22Rv1 (cell line): Measurements from ENCODE around the gene NAT8L.

Experiments used
- H3K27ac ChIP-seq: fragments of 450-650 bp; 2 replicates; pipeline ENCODE4 v1.5.1; 2017
- ZFX ChIP-seq: fragments of 450-650 bp; IDR thresholded peaks from 2 replicates; pipeline ENCODE4 v1.6.1; 2017; ENCODE audit warnings: antibody characterized with exemption, borderline replicate concordance
- TF ChIP-seq, protein P1 (sequence below): fragments of 450-650 bp; IDR thresholded peaks from 2 replicates; pipeline ENCODE4 v1.5.1; 2017; ENCODE audit warnings: mild to moderate bottlenecking

The NAT8L gene

GRCh38 chr4:2068198-2068470, 9.0 kb downstream of the NAT8L start:
- TF ChIP-seq, protein P1, sequence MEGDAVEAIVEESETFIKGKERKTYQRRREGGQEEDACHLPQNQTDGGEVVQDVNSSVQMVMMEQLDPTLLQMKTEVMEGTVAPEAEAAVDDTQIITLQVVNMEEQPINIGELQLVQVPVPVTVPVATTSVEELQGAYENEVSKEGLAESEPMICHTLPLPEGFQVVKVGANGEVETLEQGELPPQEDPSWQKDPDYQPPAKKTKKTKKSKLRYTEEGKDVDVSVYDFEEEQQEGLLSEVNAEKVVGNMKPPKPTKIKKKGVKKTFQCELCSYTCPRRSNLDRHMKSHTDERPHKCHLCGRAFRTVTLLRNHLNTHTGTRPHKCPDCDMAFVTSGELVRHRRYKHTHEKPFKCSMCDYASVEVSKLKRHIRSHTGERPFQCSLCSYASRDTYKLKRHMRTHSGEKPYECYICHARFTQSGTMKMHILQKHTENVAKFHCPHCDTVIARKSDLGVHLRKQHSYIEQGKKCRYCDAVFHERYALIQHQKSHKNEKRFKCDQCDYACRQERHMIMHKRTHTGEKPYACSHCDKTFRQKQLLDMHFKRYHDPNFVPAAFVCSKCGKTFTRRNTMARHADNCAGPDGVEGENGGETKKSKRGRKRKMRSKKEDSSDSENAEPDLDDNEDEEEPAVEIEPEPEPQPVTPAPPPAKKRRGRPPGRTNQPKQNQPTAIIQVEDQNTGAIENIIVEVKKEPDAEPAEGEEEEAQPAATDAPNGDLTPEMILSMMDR: no peak
- no peak for TF ChIP-seq ZFX
- H3K27ac ChIP-seq: no peak overlapping the region

GRCh38 chr4:2068566-2068965, 9.4 kb downstream of the NAT8L start:
- H3K27ac ChIP-seq: no peak overlapping the region

DNA sequence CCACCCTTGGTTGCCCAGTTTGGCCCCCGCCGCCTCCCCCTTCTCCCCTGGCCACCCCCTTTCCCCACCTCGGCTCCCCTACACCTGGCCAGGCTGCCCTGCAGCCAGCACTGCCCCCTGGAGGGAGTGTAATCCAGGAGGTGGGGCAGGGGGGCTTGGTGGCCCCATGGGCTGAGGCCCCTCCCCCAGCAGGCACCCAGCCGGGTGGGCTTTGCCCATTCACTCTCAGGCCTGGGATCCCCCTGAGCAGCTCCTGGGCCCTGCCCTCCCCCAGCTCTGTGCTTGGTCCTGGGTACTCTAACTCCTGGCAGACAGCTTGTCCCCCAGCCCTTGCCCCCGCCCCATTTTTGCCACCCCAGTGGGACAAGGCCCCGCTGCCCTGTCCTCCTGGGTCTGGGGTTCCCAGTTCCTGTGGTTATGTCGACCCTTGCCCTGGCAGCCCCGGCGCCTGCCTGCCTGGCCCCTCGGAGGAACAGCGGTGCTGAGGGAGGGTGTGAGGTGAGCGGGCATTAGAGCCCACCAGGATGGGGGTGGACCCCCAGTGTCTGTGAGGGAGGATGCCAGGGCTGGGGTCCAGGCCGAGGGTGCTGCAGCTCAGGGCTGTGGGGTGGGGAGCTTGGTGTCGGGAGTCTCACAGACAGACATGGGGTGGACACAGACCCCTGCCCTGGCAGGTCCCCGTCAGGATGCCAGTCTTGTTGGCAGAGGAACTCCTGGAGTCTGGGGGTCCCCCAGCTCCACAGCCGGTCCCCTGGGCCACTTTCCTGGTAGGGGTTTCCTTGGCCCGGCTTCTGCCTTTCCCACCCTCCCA, 10.2 kb downstream of the NAT8L start:
- TF ChIP-seq, protein P1: no peak
- no peak for TF ChIP-seq ZFX
- H3K27ac ChIP-seq: no peak overlapping the region

More at GRCh38 chr4:2068566-2068965, 9.4 kb downstream of the NAT8L start:
- TF ChIP-seq, protein P1: no peak
- no peak for TF ChIP-seq ZFX

DNA sequence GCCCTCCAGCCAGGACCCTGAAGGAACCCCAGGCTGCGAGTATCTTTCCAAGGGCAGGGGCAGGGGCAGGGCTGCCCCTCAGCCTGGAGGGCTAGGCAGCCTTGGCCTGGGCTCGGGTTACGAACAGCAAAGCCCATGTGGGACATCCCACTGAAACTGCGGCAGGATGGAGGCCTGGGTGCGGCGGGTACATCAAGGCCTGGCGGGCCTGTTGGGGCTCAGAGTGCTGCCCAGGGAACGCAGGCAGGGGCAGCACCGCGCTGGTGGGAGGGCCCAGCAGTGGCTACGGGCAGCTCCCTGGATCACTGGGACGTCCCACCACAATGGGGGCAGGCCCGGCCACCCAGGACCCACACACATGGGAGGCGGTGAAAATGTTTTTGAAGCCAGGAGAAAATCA, 10.9 kb downstream of the NAT8L start:
- H3K27ac ChIP-seq: no peak overlapping the region
- TF ChIP-seq, protein P1: no peak
- TF ChIP-seq ZFX: no peak

- no peak overlapping the region for H3K27ac ChIP-seq
- TF ChIP-seq ZFX: no peak
- TF ChIP-seq, protein P1: no peak
Measured at GRCh38 chr4:2070421-2071251, 11.5 kb downstream of the NAT8L start.

GRCh38 chr4:2071252-2071911, 12.3 kb downstream of the NAT8L start:
- no peak overlapping the region for H3K27ac ChIP-seq
- TF ChIP-seq, protein P1: no peak
- TF ChIP-seq ZFX: no peak
